ENCODE data around the gene EPB41L3. TPM values are rescaled to one million over a fixed set of nuclear protein-coding genes. Genes with fewer than 3 reads are reported as not detected.
A peak's percentile ranks its signal among the peaks of the same experiment; 100 is the strongest.
"Not testable (repeated sequence)": the region's sequence is repeated elsewhere in the genome, so short reads cannot be mapped to it uniquely, and the experiment has no call there.

The EPB41L3 gene
- total RNA-seq (1 to 10 TPM; 1.4 to 1.5 TPM), polyA plus RNA-seq (under 1 TPM; 0.15 to 0.35 (median 0.35) TPM), total RNA-seq (0 to 1.5 (median 0.73) reads per million in 6 experiments)

- Mint-ChIP-seq H3K4me1 (peaks cover 0 to 10% (median 2%) of the 10 kb centered on the region in 4 donors), H3K4me3 (peak within 1 kb of the TSS; percentile 26 to 72 (median 56)), H3K36me3 (peaks cover 0 to 2% (median 0%) of the 10 kb centered on the region in 3 donors), H3K27me3 (peaks cover 25 to 63% (median 52%) of the 10 kb centered on the region in 5 donors), H3K27ac (peak within 1 kb of the TSS in 1 of 10 donors; percentile 56), H3K9me3 (peaks cover 0 to 2% (median 0%) of the 10 kb centered on the region in 9 donors)
- ATAC-seq (peak; percentile 42 to 44), DNase-seq (peak in 1 of 10 donors; percentile 60)
- POLR2A ChIA-PET: no interaction called here
Measured at GRCh38 chr18:5543773-5544389, at the start of gene EPB41L3. EPB41L3 (minus strand) TSS chr18:5543997; CDS start chr18:5489183, 54,814 bp downstream.

GRCh38 chr18:5588529-5588928 lies 44.7 kb upstream of the EPB41L3 start:
- Mint-ChIP-seq H3K9me3 (peaks cover 5 to 29% (median 13%) of the 10 kb centered on the region in 9 donors), H3K36me3 (peaks cover 0 to 15% (median 0%) of the 10 kb centered on the region in 3 donors), H3K4me3 (no peak overlapping the region), H3K27me3 (peaks cover 2 to 8% (median 6%) of the 10 kb centered on the region in 5 donors), H3K27ac (no peak overlapping the region), H3K4me1 (no peaks in the 10 kb centered on the region)
- ATAC-seq: no peak
- POLR2A ChIA-PET: no interaction called here
- DNase-seq: no peak

- Mint-ChIP-seq H3K27ac (no peak overlapping the region), H3K4me3 (no peak overlapping the region), H3K36me3 (peaks cover 0 to 5% (median 0%) of the 10 kb centered on the region in 3 donors), H3K27me3 (peaks cover 5 to 21% (median 8%) of the 10 kb centered on the region in 5 donors), H3K9me3 (peaks cover 0 to 5% (median 4%) of the 10 kb centered on the region in 9 donors), H3K4me1 (no peaks in the 10 kb centered on the region)
- POLR2A ChIA-PET: no interaction called here
- ATAC-seq: no peak
- no peak for DNase-seq
Measured at GRCh38 chr18:5585653-5586052, 41.9 kb upstream of the EPB41L3 start.

- no peak for DNase-seq
- Mint-ChIP-seq H3K9me3 (no peaks in the 10 kb centered on the region), H3K4me1 (no peaks in the 10 kb centered on the region), H3K27ac (no peak overlapping the region), H3K4me3 (no peak overlapping the region), H3K27me3 (peaks cover 4 to 21% (median 5%) of the 10 kb centered on the region in 5 donors), H3K36me3 (no peaks in the 10 kb centered on the region)
- no peak for ATAC-seq
- POLR2A ChIA-PET: no interaction called here
Measured at GRCh38 chr18:5584746-5585417, 41.1 kb upstream of the EPB41L3 start.

GRCh38 chr18:5582849-5583681 lies 39.3 kb upstream of the EPB41L3 start:
- ATAC-seq: no peak
- H3K36me3 Mint-ChIP-seq: no peaks in the 10 kb centered on the region
- H3K9me3 Mint-ChIP-seq: no peaks in the 10 kb centered on the region

GRCh38 chr18:5582076-5582475 lies 38.3 kb upstream of the EPB41L3 start:
- ATAC-seq (no peak), DNase-seq (no peak)
- POLR2A ChIA-PET: no interaction called here
- Mint-ChIP-seq H3K4me1 (no peaks in the 10 kb centered on the region), H3K36me3 (no peaks in the 10 kb centered on the region), H3K4me3 (no peak overlapping the region), H3K9me3 (no peaks in the 10 kb centered on the region), H3K27me3 (peaks cover 0 to 35% (median 5%) of the 10 kb centered on the region in 5 donors), H3K27ac (no peak overlapping the region)

More at GRCh38 chr18:5582849-5583681, 39.3 kb upstream of the EPB41L3 start:
- peak overlapping the region in 1 of 10 donors; percentile 83 for H3K27ac Mint-ChIP-seq
- no peak for DNase-seq
- POLR2A ChIA-PET: no interaction called here
- H3K4me3 Mint-ChIP-seq: peak overlapping the region in 1 of 10 donors; percentile 42
- H3K4me1 Mint-ChIP-seq: no peaks in the 10 kb centered on the region
- peaks cover 0 to 33% (median 5%) of the 10 kb centered on the region in 5 donors for H3K27me3 Mint-ChIP-seq

- H3K4me3 Mint-ChIP-seq: no peak overlapping the region
- no peaks in the 10 kb centered on the region for H3K9me3 Mint-ChIP-seq
- H3K27me3 Mint-ChIP-seq: peaks cover 0 to 51% (median 17%) of the 10 kb centered on the region in 5 donors
- no peak for ATAC-seq
- DNase-seq: no peak
- POLR2A ChIA-PET: no interaction called here
- H3K27ac Mint-ChIP-seq: no peak overlapping the region
- H3K36me3 Mint-ChIP-seq: no peaks in the 10 kb centered on the region
- peaks cover 0 to 2% (median 0%) of the 10 kb centered on the region in 4 donors for H3K4me1 Mint-ChIP-seq
Measured at GRCh38 chr18:5574843-5575242, 31.0 kb upstream of the EPB41L3 start.

GRCh38 chr18:5571666-5572065 lies 27.9 kb upstream of the EPB41L3 start:
- no peaks in the 10 kb centered on the region for H3K36me3 Mint-ChIP-seq
- no peak for DNase-seq
- H3K27ac Mint-ChIP-seq: no peak overlapping the region
- no peak overlapping the region for H3K4me3 Mint-ChIP-seq
- H3K9me3 Mint-ChIP-seq: peaks cover 0 to 2% (median 0%) of the 10 kb centered on the region in 9 donors
- ATAC-seq: no peak
- H3K4me1 Mint-ChIP-seq: peaks cover 0 to 2% (median 0%) of the 10 kb centered on the region in 4 donors
- peaks cover 2 to 33% (median 15%) of the 10 kb centered on the region in 5 donors for H3K27me3 Mint-ChIP-seq
- POLR2A ChIA-PET: no interaction called here

GRCh38 chr18:5570613-5571012 lies 26.8 kb upstream of the EPB41L3 start:
- H3K27ac Mint-ChIP-seq, H3K9me3 Mint-ChIP-seq, H3K4me3 Mint-ChIP-seq, H3K4me1 Mint-ChIP-seq, DNase-seq, ATAC-seq, POLR2A ChIA-PET, H3K36me3 Mint-ChIP-seq: not testable (repeated sequence)
- peaks cover 2 to 29% (median 15%) of the 10 kb centered on the region in 5 donors for H3K27me3 Mint-ChIP-seq

- no peak overlapping the region for H3K27ac Mint-ChIP-seq
- H3K4me1 Mint-ChIP-seq: no peaks in the 10 kb centered on the region
- no peak overlapping the region for H3K4me3 Mint-ChIP-seq
- no peaks in the 10 kb centered on the region for H3K36me3 Mint-ChIP-seq
- peaks cover 0 to 5% (median 0%) of the 10 kb centered on the region in 9 donors for H3K9me3 Mint-ChIP-seq
- H3K27me3 Mint-ChIP-seq: peaks cover 2 to 23% (median 6%) of the 10 kb centered on the region in 5 donors
- ATAC-seq: no peak
- POLR2A ChIA-PET: no interaction called here
- no peak for DNase-seq
Measured at GRCh38 chr18:5568416-5568815, 24.6 kb upstream of the EPB41L3 start.

GRCh38 chr18:5558851-5559250 lies 15.1 kb upstream of the EPB41L3 start:
- no peak overlapping the region for H3K27ac Mint-ChIP-seq
- H3K27me3 Mint-ChIP-seq: peaks cover 2 to 43% (median 8%) of the 10 kb centered on the region in 5 donors
- DNase-seq: no peak
- H3K9me3 Mint-ChIP-seq: no peaks in the 10 kb centered on the region
- no peak for ATAC-seq
- no peaks in the 10 kb centered on the region for H3K4me1 Mint-ChIP-seq
- no peak overlapping the region for H3K4me3 Mint-ChIP-seq
- POLR2A ChIA-PET: no interaction called here
- H3K36me3 Mint-ChIP-seq: no peaks in the 10 kb centered on the region

GRCh38 chr18:5556310-5556974 lies 12.6 kb upstream of the EPB41L3 start:
- H3K4me1 Mint-ChIP-seq: no peaks in the 10 kb centered on the region
- no peaks in the 10 kb centered on the region for H3K36me3 Mint-ChIP-seq
- POLR2A ChIA-PET: no interaction called here
- H3K27me3 Mint-ChIP-seq: peaks cover 2 to 28% (median 9%) of the 10 kb centered on the region in 5 donors
- H3K27ac Mint-ChIP-seq: no peak overlapping the region
- DNase-seq: no peak
- no peak for ATAC-seq
- H3K4me3 Mint-ChIP-seq: no peak overlapping the region
- H3K9me3 Mint-ChIP-seq: no peaks in the 10 kb centered on the region

All from naive thymus-derived CD8-positive, alpha-beta T cell (primary cell).